MCF 10A (cell line): Measurements from ENCODE around the gene OSBPL2. TPM values are rescaled to one million over a fixed set of nuclear protein-coding genes. Genes with fewer than 3 reads are reported as not detected.

Experiments used
- BruUV-seq: library from RNA; stranded (reverse); fragments of 400-500 nt; replicated peaks from 2 replicates; lab custom pipeline; 2021; lab: Mats Ljungman, UMichigan
- CTCF ChIA-PET: fragments of 300-600 bp; sonication (Branson Sonifier 250); formaldehyde crosslinking; extraction: SDS; loops from one replicate; lab custom pipeline; 2021; ENCODE audit warnings: antibody characterized with exemption, inconsistent platforms; lab: Yijun Ruan, JAX
- POLR2A ChIA-PET: fragments of 300-600, 350-650 bp; sonication (Branson Sonifier 250); formaldehyde crosslinking; extraction: SDS; loops from one replicate; lab custom pipeline; 2020; ENCODE audit warnings: antibody characterized with exemption, inconsistent platforms; lab: Yijun Ruan, JAX
- DNase-seq: peaks from one replicate; pipeline ENCODE4 v3.0.0-alpha.2; 2018; ENCODE audit not compliant: unreplicated experiment
- H3K27ac Mint-ChIP-seq: one replicate; pipeline ENCODE4 v1.8.0; 2022; ENCODE audit warnings: mild to moderate bottlenecking, low read depth, mixed read lengths; ENCODE audit not compliant: unreplicated experiment
- H3K27me3 Mint-ChIP-seq: one replicate; pipeline ENCODE4 v1.8.0; 2022; ENCODE audit warnings: mixed read lengths; ENCODE audit not compliant: insufficient read depth, unreplicated experiment
- H3K36me3 Mint-ChIP-seq: one replicate; pipeline ENCODE4 v1.8.0; 2022; ENCODE audit warnings: mild to moderate bottlenecking, moderate library complexity, mixed read lengths; ENCODE audit not compliant: insufficient read depth, unreplicated experiment
- H3K4me1 Mint-ChIP-seq: one replicate; pipeline ENCODE4 v1.8.0; 2022; ENCODE audit warnings: mixed read lengths; ENCODE audit not compliant: insufficient read depth, unreplicated experiment
- H3K4me3 Mint-ChIP-seq: one replicate; pipeline ENCODE4 v1.8.0; 2022; ENCODE audit warnings: mild to moderate bottlenecking, moderate library complexity, mixed read lengths; ENCODE audit not compliant: unreplicated experiment
- H3K9me3 Mint-ChIP-seq: one replicate; pipeline ENCODE4 v1.8.0; 2022; ENCODE audit warnings: mixed read lengths; ENCODE audit not compliant: unreplicated experiment
- intact Hi-C: fragments of 100-400 bp; cut with micrococcal nuclease; formaldehyde crosslinking; loops from 2 replicates; pipeline ENCODE4 v1.14.1; 2022
- total RNA-seq: library from RNA; stranded (reverse); gene quantifications from 2 replicates; pipeline ENCODE4 v1.2.3, GENCODE V29; 2022
- TF ChIP-seq, protein P1 (sequence below): fragments of 200-600 bp; IDR thresholded peaks from one replicate; pipeline ENCODE4 v1.8.0; 2022; ENCODE audit warnings: antibody characterized with exemption, mild to moderate bottlenecking; ENCODE audit not compliant: unreplicated experiment

OSBPL2 gene
- total RNA-seq, 1 experiment from 2014 or later, result 38.8 TPM

GRCh38 chr20:62196286-62196685, 42.0 kb upstream of the OSBPL2 start:
- H3K4me3 Mint-ChIP-seq, result no peak overlapping the region
- H3K4me1 Mint-ChIP-seq, result no peaks in the 10 kb centered on the region
- TF ChIP-seq, protein P1, sequence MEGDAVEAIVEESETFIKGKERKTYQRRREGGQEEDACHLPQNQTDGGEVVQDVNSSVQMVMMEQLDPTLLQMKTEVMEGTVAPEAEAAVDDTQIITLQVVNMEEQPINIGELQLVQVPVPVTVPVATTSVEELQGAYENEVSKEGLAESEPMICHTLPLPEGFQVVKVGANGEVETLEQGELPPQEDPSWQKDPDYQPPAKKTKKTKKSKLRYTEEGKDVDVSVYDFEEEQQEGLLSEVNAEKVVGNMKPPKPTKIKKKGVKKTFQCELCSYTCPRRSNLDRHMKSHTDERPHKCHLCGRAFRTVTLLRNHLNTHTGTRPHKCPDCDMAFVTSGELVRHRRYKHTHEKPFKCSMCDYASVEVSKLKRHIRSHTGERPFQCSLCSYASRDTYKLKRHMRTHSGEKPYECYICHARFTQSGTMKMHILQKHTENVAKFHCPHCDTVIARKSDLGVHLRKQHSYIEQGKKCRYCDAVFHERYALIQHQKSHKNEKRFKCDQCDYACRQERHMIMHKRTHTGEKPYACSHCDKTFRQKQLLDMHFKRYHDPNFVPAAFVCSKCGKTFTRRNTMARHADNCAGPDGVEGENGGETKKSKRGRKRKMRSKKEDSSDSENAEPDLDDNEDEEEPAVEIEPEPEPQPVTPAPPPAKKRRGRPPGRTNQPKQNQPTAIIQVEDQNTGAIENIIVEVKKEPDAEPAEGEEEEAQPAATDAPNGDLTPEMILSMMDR, result no peak
- BruUV-seq, result no TSS peak
- no peaks in the 10 kb centered on the region for H3K9me3 Mint-ChIP-seq
- H3K36me3 Mint-ChIP-seq, result peaks cover 76% of the 10 kb centered on the region
- intact Hi-C loops, result no loop called here
- CTCF ChIA-PET, result interaction anchor here (1.1 kb wide), 1 partner anchor 13 kb away, joined by 6 read pairs; no protein-coding TSS in a partner anchor
- POLR2A ChIA-PET, result no interaction called here
- no peak overlapping the region for H3K27ac Mint-ChIP-seq
- H3K27me3 Mint-ChIP-seq, result no peaks in the 10 kb centered on the region
- no peak for DNase-seq

- POLR2A ChIA-PET, result interaction anchor here (0.6 to 1.9 kb wide), 2 partner anchors 9 to 18 kb away, joined by 3 to 5 read pairs; no protein-coding TSS in a partner anchor
- intact Hi-C loops, result no loop called here
- Mint-ChIP-seq H3K4me3 (no peak overlapping the region), H3K36me3 (peaks cover 74% of the 10 kb centered on the region), H3K4me1 (no peaks in the 10 kb centered on the region), H3K9me3 (no peaks in the 10 kb centered on the region), H3K27me3 (no peaks in the 10 kb centered on the region), H3K27ac (no peak overlapping the region)
- BruUV-seq, result no TSS peak
- CTCF ChIA-PET, result no interaction called here
- TF ChIP-seq, protein P1, result no peak
- DNase-seq, result no peak
Measured at GRCh38 chr20:62197311-62197710, 41.0 kb upstream of the OSBPL2 start.

GRCh38 chr20:62197801-62198200, 40.5 kb upstream of the OSBPL2 start:
- Mint-ChIP-seq H3K36me3 (peaks cover 77% of the 10 kb centered on the region), H3K27ac (no peak overlapping the region), H3K9me3 (no peaks in the 10 kb centered on the region), H3K4me3 (no peak overlapping the region), H3K27me3 (no peaks in the 10 kb centered on the region), H3K4me1 (no peaks in the 10 kb centered on the region)
- TF ChIP-seq, protein P1, result no peak
- ChIA-PET POLR2A (interaction anchor here (0.6 to 1.9 kb wide), 2 partner anchors 10 to 18 kb away, joined by 3 to 5 read pairs; no protein-coding TSS in a partner anchor), CTCF (no interaction called here)
- no TSS peak for BruUV-seq
- no peak for DNase-seq
- intact Hi-C loops, result no loop called here

GRCh38 chr20:62198496-62198895, 39.8 kb upstream of the OSBPL2 start:
- Mint-ChIP-seq H3K36me3 (peaks cover 77% of the 10 kb centered on the region), H3K4me1 (no peaks in the 10 kb centered on the region), H3K4me3 (no peak overlapping the region), H3K9me3 (no peaks in the 10 kb centered on the region), H3K27ac (no peak overlapping the region), H3K27me3 (no peaks in the 10 kb centered on the region)
- DNase-seq, result no peak
- TF ChIP-seq, protein P1, result no peak
- intact Hi-C loops, result no loop called here
- no TSS peak for BruUV-seq
- ChIA-PET CTCF (interaction anchor here (1.4 kb wide), 1 partner anchor 10 kb away, joined by 10 read pairs; no protein-coding TSS in a partner anchor), POLR2A (interaction anchor here (1.0 to 1.9 kb wide), 2 partner anchors 11 to 15 kb away, joined by 3 to 5 read pairs; no protein-coding TSS in a partner anchor)
